ENCODE measurements around the gene TRIM72. TPM values are rescaled to one million over a fixed set of nuclear protein-coding genes. Genes with fewer than 3 reads are reported as not detected.

TRIM72 gene
- total RNA-seq, 1 experiment from 2014 or later: 1.2 TPM

GRCh38 chr16:31268033-31268365 lies 54.1 kb downstream of the TRIM72 start:
- H3K4me1 ChIP-seq (ENCODE audit: insufficient read depth, low read length): peaks cover 1% of the 10 kb centered on the region; the same call in 1 of the 2 replicates
- no peak overlapping the region for H3K4ac ChIP-seq (ENCODE audit: low read depth, low read length)
- no peaks in the 10 kb centered on the region for H3K79me1 ChIP-seq (ENCODE audit: insufficient read depth, low read depth, low read length, poor library complexity, severe bottlenecking)
- H3K56ac ChIP-seq (ENCODE audit: insufficient read length, low read depth, low read length): no peak overlapping the region
- H2BK20ac ChIP-seq (ENCODE audit: low read depth, low read length, poor library complexity, severe bottlenecking): no peak overlapping the region
- no peak overlapping the region for H3K4me2 ChIP-seq (ENCODE audit: insufficient read depth, insufficient read length, low read length)
- Mint-ChIP-seq H3K27ac (peak overlapping the region; percentile 0 to 5 (median 2); a peak in 2 of 7 replicates), H3K4me3 (peak overlapping the region in 1 of 2 experiments; percentile 15; a peak in 2 of 5 replicates), H3K27me3 (ENCODE audit: low read depth) (no peaks in the 10 kb centered on the region; the same call in 1 of the 2 replicates), H3K36me3 (ENCODE audit: insufficient read depth in 1 of 3, low read depth in 3 of 3) (no peaks in the 10 kb centered on the region), H3K9me3 (no peaks in the 10 kb centered on the region), H3K4me1 (peaks cover 22 to 26% of the 10 kb centered on the region in 2 experiments)
- H2BK5ac ChIP-seq (ENCODE audit: insufficient read length, low read length): no peak overlapping the region
- no peak overlapping the region for H2BK12ac ChIP-seq (ENCODE audit: insufficient read length, low read depth, low read length)
- H3K9me3 ChIP-seq (ENCODE audit: control insufficient read depth, low read depth, low read length): no peaks in the 10 kb centered on the region
- no peak for TF ChIP-seq CTCF (conservative IDR thresholded peaks at IDR 0.05)
- peak overlapping the region; percentile 62 for H3K27ac ChIP-seq (ENCODE audit: insufficient read length, low read depth, low read length)
- peak; percentile 14 for DNase-seq
- no peak overlapping the region for H2AK5ac ChIP-seq (ENCODE audit: insufficient read length, low read length)
- no peak overlapping the region for H3K9ac ChIP-seq (ENCODE audit: extremely low read depth, insufficient read length, low read length)
- no peak overlapping the region for H3K14ac ChIP-seq (ENCODE audit: insufficient read depth, low read length)
- no peaks in the 10 kb centered on the region for H3K27me3 ChIP-seq (ENCODE audit: insufficient read depth, low read length)
- H4K91ac ChIP-seq (ENCODE audit: insufficient read length, low read depth, low read length): no peak overlapping the region
- no peaks in the 10 kb centered on the region for H3K79me2 ChIP-seq (ENCODE audit: insufficient read depth, low read length)
- H4K20me1 ChIP-seq (ENCODE audit: control insufficient read depth, insufficient read depth, insufficient read length): no peaks in the 10 kb centered on the region
- no peak overlapping the region for H2BK15ac ChIP-seq (ENCODE audit: low read depth, low read length)
- H2AFZ ChIP-seq (ENCODE audit: low read length): no peak overlapping the region
- H4K8ac ChIP-seq (replicated peaks; ENCODE audit: insufficient read length, low read depth, low read length): no peak overlapping the region
- H4K5ac ChIP-seq (ENCODE audit: insufficient read length, low read depth, low read length): no peak overlapping the region
- H3T11ph ChIP-seq (ENCODE audit: low read length): no peak overlapping the region
- WGBS (ENCODE audit: extremely low coverage, insufficient read length, low lambda C conversion rate): no CpG with 5 or more reads among the region's 3 CpGs
- H2BK120ac ChIP-seq (ENCODE audit: low read depth, low read length, poor library complexity, severe bottlenecking): no peak overlapping the region
- no peak overlapping the region for H3K18ac ChIP-seq (ENCODE audit: insufficient read length, low read depth, low read length)
- no peak overlapping the region for H3K23ac ChIP-seq (ENCODE audit: insufficient read length, low read depth, low read length)
- H3K23me2 ChIP-seq (ENCODE audit: insufficient read length, low read depth, low read length, poor library complexity, severe bottlenecking): no peaks in the 10 kb centered on the region
